Measurements from ENCODE around the gene FIGNL2.

DNA sequence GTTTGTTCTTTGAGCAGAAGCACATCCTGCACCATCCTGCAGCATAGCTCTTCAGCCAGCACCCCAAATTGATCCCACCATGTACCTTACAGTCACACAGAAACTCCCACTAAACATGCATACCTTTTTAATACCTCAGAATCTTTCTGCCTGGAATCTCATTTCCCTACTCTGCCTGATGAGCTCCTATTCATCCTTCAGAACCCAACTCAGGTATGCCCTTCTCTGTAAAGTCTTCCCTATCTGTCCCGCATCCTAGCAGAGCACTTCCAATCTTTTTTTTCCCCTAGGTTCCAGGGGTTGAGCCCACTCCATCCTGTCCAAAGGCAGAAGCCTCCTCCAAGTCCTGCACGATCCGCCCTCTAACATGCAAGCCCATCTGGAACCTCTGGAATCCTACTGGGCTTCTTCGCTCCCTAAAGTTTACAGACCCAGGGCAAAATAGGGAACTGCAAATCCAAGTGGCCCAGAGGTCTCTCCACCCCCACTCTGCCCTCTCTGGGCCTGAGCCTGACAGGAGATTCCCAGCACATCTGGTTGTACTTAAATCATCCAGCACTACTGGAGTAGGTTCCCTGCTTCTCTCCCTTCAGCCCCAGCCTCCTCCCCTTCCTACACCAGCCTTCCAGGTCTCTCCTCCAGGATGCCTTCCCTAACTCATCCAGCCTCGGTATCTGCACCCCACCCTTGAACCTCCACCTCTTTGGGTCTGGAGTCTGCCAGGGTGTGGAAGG is 4.1 kb upstream of the FIGNL2 start:
- TF ChIP-seq, protein P1, sequence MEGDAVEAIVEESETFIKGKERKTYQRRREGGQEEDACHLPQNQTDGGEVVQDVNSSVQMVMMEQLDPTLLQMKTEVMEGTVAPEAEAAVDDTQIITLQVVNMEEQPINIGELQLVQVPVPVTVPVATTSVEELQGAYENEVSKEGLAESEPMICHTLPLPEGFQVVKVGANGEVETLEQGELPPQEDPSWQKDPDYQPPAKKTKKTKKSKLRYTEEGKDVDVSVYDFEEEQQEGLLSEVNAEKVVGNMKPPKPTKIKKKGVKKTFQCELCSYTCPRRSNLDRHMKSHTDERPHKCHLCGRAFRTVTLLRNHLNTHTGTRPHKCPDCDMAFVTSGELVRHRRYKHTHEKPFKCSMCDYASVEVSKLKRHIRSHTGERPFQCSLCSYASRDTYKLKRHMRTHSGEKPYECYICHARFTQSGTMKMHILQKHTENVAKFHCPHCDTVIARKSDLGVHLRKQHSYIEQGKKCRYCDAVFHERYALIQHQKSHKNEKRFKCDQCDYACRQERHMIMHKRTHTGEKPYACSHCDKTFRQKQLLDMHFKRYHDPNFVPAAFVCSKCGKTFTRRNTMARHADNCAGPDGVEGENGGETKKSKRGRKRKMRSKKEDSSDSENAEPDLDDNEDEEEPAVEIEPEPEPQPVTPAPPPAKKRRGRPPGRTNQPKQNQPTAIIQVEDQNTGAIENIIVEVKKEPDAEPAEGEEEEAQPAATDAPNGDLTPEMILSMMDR (IDR thresholded peaks at IDR 0.05): no peak
- TF ChIP-seq POLR2A (IDR thresholded peaks at IDR 0.05) (no peak), POLR2AphosphoS5 (IDR thresholded peaks at IDR 0.05) (no peak)
